IPS-15b (cell line): ENCODE results near the gene ACTC1.
"Not testable (repeated sequence)": the region's sequence is repeated elsewhere in the genome, so short reads cannot be mapped to it uniquely, and the experiment has no call there.

Source experiments
- H3K27me3 ChIP-seq: one replicate; pipeline ENCODE4 v1.6.1; 2013; ENCODE audit warnings: low read length; ENCODE audit not compliant: control insufficient read depth, insufficient read depth
- H3K36me3 ChIP-seq: one replicate; pipeline ENCODE4 v1.6.1; 2013; ENCODE audit warnings: low read length; ENCODE audit not compliant: control insufficient read depth, insufficient read depth
- H3K4me1 ChIP-seq: one replicate; pipeline ENCODE4 v1.6.1; 2013; ENCODE audit warnings: mild to moderate bottlenecking, low read length; ENCODE audit not compliant: control insufficient read depth, insufficient read depth
- H3K4me3 ChIP-seq: one replicate; pipeline ENCODE4 v1.5.1; 2013; ENCODE audit warnings: low read depth, low read length
- H3K9ac ChIP-seq: one replicate; pipeline ENCODE4 v1.6.1; 2013; ENCODE audit warnings: low read depth, mild to moderate bottlenecking, low read length
- H3K9me3 ChIP-seq: one replicate; pipeline ENCODE4 v1.6.1; 2013; ENCODE audit warnings: mild to moderate bottlenecking, low read length; ENCODE audit not compliant: control insufficient read depth, insufficient read depth

ACTC1 gene

GRCh38 chr15:34812369-34812768, 17.0 kb upstream of the ACTC1 start:
- Histone ChIP-seq H3K4me3 (no peak overlapping the region), H3K27me3 (no peaks in the 10 kb centered on the region), H3K9ac (no peak overlapping the region), H3K36me3 (no peaks in the 10 kb centered on the region), H3K9me3 (no peaks in the 10 kb centered on the region), H3K4me1 (no peaks in the 10 kb centered on the region)

DNA sequence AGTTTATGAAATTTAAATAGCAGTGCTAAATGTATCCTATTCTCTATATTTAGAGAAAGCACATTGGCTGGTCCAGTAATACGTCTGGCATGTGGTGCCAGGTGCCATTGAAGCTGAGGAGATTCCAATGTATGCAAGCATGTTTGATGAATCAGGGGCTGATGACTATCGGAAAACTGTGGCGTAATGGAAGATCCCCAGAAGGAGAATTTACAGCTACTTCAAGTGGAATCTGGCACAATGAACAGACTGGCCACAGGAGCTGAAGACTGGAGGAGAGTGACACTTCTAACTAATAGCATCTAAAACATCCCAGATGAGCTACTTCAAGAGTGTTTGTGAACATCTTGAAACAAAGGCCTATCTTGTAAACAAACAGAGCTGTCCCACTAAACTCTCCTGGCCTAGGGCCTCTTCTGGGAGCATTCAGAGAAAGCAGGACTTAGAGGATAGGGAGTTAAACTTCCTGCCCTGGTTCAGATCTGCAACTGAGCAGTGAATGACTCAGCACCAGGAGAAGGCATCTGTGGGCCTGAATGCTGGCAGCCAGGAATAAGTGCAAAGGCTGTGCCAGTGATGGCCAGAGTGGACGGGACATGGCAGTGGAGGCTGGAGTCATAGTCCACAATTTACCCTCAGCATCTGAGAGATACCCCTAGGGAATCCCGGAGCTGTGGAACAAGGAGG, 15.2 kb upstream of the ACTC1 start:
- H3K9ac ChIP-seq: no peak overlapping the region
- H3K9me3 ChIP-seq: no peaks in the 10 kb centered on the region
- H3K4me1 ChIP-seq: no peaks in the 10 kb centered on the region
- H3K4me3 ChIP-seq: no peak overlapping the region
- H3K27me3 ChIP-seq: no peaks in the 10 kb centered on the region
- H3K36me3 ChIP-seq: no peaks in the 10 kb centered on the region

DNA sequence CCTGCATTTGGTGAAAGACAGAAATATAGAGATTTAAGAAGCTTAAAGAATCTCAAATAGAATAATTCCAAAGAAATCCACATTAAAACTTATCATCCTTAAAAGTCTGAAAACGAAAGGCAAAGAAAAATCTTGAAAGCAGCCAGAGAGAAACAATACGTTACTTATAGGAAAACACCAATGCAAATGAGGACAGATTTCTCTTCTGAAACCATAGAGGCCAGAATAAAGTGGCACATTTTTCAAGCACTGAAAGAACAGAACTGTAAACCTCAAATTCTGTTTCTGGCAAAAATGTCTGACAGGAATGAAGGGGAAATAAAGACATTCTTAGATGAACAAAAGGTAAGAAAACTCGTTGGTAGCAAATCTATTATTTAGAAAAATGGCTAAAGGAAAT, 13.8 kb upstream of the ACTC1 start:
- no peaks in the 10 kb centered on the region for H3K36me3 ChIP-seq
- H3K9me3 ChIP-seq: no peaks in the 10 kb centered on the region

GRCh38 chr15:34808016-34808415, 12.7 kb upstream of the ACTC1 start:
- no peak overlapping the region for H3K4me3 ChIP-seq
- no peaks in the 10 kb centered on the region for H3K36me3 ChIP-seq
- H3K4me1 ChIP-seq: no peaks in the 10 kb centered on the region
- H3K27me3 ChIP-seq: no peaks in the 10 kb centered on the region
- no peaks in the 10 kb centered on the region for H3K9me3 ChIP-seq
- no peak overlapping the region for H3K9ac ChIP-seq

More for the DNA sequence above, 13.8 kb upstream of the ACTC1 start:
- no peak overlapping the region for H3K4me3 ChIP-seq
- no peak overlapping the region for H3K9ac ChIP-seq
- no peaks in the 10 kb centered on the region for H3K27me3 ChIP-seq
- H3K4me1 ChIP-seq: no peaks in the 10 kb centered on the region

- H3K36me3 ChIP-seq, H3K9me3 ChIP-seq, H3K4me1 ChIP-seq, H3K27me3 ChIP-seq, H3K4me3 ChIP-seq, H3K9ac ChIP-seq: not testable (repeated sequence)
Observed at GRCh38 chr15:34807241-34807640, 11.9 kb upstream of the ACTC1 start.

- no peaks in the 10 kb centered on the region for H3K9me3 ChIP-seq
- peaks cover under 1% of the 10 kb centered on the region for H3K4me1 ChIP-seq
- no peaks in the 10 kb centered on the region for H3K36me3 ChIP-seq
- H3K27me3 ChIP-seq: no peaks in the 10 kb centered on the region
- H3K9ac ChIP-seq: no peak overlapping the region
- no peak overlapping the region for H3K4me3 ChIP-seq
Observed at GRCh38 chr15:34804776-34805175, 9.4 kb upstream of the ACTC1 start.

DNA sequence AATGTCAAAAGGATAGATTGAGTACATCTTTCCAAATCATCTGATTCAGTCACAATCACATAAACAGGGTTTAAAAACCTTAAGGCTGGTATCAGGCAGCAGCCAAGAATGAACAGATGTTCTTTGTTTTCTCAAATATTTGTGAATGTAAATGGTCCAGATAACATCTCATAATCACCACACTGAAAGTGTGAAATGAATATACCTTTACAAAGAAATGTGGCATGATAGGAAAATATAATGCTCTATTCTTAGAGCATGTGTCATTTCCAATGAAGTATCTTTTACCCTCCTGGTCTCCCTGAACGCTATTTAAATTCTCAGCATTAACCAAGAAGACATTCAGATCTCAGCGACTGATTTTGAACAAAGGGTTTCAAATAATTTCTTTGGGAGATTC, 8.8 kb upstream of the ACTC1 start:
- Histone ChIP-seq H3K36me3 (no peaks in the 10 kb centered on the region), H3K9me3 (no peaks in the 10 kb centered on the region), H3K4me1 (peaks cover 8% of the 10 kb centered on the region)

DNA sequence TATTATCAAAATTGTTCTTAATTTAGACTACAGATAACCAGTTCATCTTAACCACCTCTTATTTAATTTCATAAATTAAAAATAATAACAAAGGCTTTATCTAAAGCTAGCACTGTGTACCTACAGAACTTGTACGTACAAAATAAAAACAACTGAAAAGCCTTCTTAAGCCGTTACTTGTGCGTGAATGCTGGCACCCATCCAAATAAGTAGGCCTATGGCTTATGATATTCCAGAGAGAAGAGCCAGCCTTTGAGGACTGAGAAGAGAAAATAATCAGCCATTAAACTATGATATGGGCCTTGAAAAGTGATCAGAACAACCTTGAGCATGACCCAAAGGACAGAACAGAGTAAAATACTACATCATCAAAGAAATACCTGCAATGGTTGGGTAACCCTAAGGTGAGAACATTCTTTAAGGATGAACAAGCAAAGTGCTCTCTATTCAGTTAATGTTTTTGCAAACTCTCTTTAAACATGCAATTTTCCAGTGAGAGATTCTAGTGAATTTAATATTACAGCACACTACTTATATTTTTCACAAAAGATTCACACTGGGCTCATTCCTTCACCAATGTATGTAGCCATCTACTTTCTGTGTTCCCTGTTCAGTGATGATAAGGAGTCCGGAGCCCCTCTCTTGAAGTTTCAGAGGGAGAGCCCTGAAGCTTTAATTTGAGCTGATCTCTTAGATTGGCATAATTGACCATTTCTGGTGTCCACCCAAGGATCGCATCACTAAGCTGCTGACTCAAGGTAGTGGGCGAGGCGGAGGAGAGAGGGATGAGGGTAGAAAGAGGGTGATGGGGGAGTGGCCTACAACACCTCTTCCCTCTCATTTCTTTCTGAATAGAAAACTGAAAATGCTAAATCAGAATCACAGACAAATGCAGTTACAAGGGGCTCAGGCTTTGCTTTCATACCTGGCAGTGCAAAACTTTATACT, 7.7 kb upstream of the ACTC1 start:
- no peaks in the 10 kb centered on the region for H3K27me3 ChIP-seq
- no peaks in the 10 kb centered on the region for H3K36me3 ChIP-seq
- H3K4me1 ChIP-seq: peaks cover 11% of the 10 kb centered on the region
- no peak overlapping the region for H3K4me3 ChIP-seq
- H3K9ac ChIP-seq: no peak overlapping the region
- no peaks in the 10 kb centered on the region for H3K9me3 ChIP-seq

More for the DNA sequence above, 8.8 kb upstream of the ACTC1 start:
- H3K4me3 ChIP-seq: no peak overlapping the region
- H3K27me3 ChIP-seq: no peaks in the 10 kb centered on the region
- no peak overlapping the region for H3K9ac ChIP-seq

DNA sequence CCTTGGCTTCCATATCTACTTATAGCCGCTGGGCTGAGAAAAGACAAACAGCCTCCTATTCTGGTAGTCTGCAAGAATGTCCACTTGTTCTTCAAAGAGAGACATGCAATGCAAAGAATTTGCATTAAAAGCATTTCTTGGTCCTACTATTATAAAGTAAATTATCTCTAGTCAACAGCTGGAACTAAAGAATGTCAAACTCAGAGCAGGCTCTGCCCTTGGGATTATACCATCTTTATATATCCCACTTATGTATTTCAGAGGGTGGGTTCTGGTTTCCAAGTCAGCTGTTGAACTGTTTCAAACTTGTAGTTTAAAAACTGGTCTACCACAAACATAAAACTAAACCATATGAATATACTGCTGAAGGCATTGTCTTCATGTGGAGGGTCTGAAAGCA, 7.0 kb upstream of the ACTC1 start:
- Histone ChIP-seq H3K27me3 (no peaks in the 10 kb centered on the region), H3K36me3 (no peaks in the 10 kb centered on the region), H3K9ac (no peak overlapping the region), H3K4me1 (peaks cover 11% of the 10 kb centered on the region), H3K4me3 (no peak overlapping the region), H3K9me3 (no peaks in the 10 kb centered on the region)

GRCh38 chr15:34799149-34800101, 4.1 kb upstream of the ACTC1 start:
- no peak overlapping the region for H3K9ac ChIP-seq
- no peaks in the 10 kb centered on the region for H3K36me3 ChIP-seq
- H3K4me1 ChIP-seq: peaks cover 16% of the 10 kb centered on the region
- H3K9me3 ChIP-seq: no peaks in the 10 kb centered on the region
- H3K27me3 ChIP-seq: peaks cover 18% of the 10 kb centered on the region
- no peak overlapping the region for H3K4me3 ChIP-seq

GRCh38 chr15:34796847-34797435, 1.6 kb upstream of the ACTC1 start:
- Histone ChIP-seq H3K27me3 (peaks cover 28% of the 10 kb centered on the region), H3K4me1 (peaks cover 16% of the 10 kb centered on the region), H3K36me3 (no peaks in the 10 kb centered on the region), H3K9ac (no peak overlapping the region), H3K4me3 (no peak overlapping the region), H3K9me3 (no peaks in the 10 kb centered on the region)
